Liver (tissue), 9 donors: ENCODE measurements around the gene ASCL2. TPM values are rescaled to one million over a fixed set of nuclear protein-coding genes. Genes with fewer than 3 reads are reported as not detected.

Experiments
- DNase-seq: peaks from one replicate; pipeline ENCODE4 v3.0.0-alpha.2; 2017; ENCODE audit warnings: low spot score
- H3K27ac ChIP-seq, 2 donors: one replicate each; pipeline ENCODE4 v1.7.0; 2013; ENCODE audit warnings: inconsistent platforms in 2 of 2, low read length in 2 of 2, control low read depth in 1 of 2, low read depth in 1 of 2, mild to moderate bottlenecking in 1 of 2
- H3K27me3 ChIP-seq, 4 donors: one replicate each; pipeline versions ENCODE4 v1.6.1 to v1.7.0; 2013; ENCODE audit warnings: low read length in 3 of 4, inconsistent platforms in 1 of 4, mild to moderate bottlenecking in 1 of 4, moderate library complexity in 1 of 4; ENCODE audit not compliant: control insufficient read depth in 4 of 4, insufficient read depth in 4 of 4
- H3K36me3 ChIP-seq, 4 donors: one replicate each; pipeline versions ENCODE4 v1.6.1 to v1.7.0; 2013; ENCODE audit warnings: low read length in 3 of 4, mild to moderate bottlenecking in 3 of 4, low read depth in 1 of 4, moderate library complexity in 1 of 4; ENCODE audit not compliant: control insufficient read depth in 4 of 4, insufficient read depth in 3 of 4
- H3K4me1 ChIP-seq, 4 donors: one replicate each; pipeline versions ENCODE4 v1.6.1 to v1.7.0; 2013; ENCODE audit warnings: low read length in 3 of 4, mild to moderate bottlenecking in 3 of 4, moderate library complexity in 1 of 4; ENCODE audit not compliant: control insufficient read depth in 4 of 4, insufficient read depth in 4 of 4
- H3K4me3 ChIP-seq, 3 donors: one replicate each; pipeline versions ENCODE4 v1.6.1 to v1.7.0; 2013; ENCODE audit warnings: low read length in 3 of 3, control low read depth in 1 of 3, low read depth in 1 of 3, mild to moderate bottlenecking in 1 of 3
- H3K9ac ChIP-seq, 2 donors: one replicate each; pipeline ENCODE4 v1.7.0; 2013; ENCODE audit warnings: low read length in 2 of 2, mild to moderate bottlenecking in 2 of 2, moderate library complexity in 2 of 2, control low read depth in 1 of 2, low read depth in 1 of 2
- H3K9me3 ChIP-seq, 4 donors: one replicate each; pipeline versions ENCODE4 v1.6.1 to v1.7.0; 2013; ENCODE audit warnings: low read length in 3 of 4; ENCODE audit not compliant: control insufficient read depth in 4 of 4
- CTCF ChIP-seq: fragments of 150-350 bp; IDR thresholded peaks from 2 replicates; pipeline ENCODE4 v1.5.1; 2017; ENCODE audit warnings: improper control_type of control experiment, low read depth, low read length; ENCODE audit not compliant: missing input control
- FOXA1 ChIP-seq: IDR thresholded peaks from 2 replicates; pipeline ENCODE4 v1.6.1; 2016; ENCODE audit warnings: antibody characterized with exemption
- FOXA2 ChIP-seq: IDR thresholded peaks from 2 replicates; pipeline ENCODE4 v1.6.1; 2016; ENCODE audit warnings: antibody characterized with exemption
- GABPA ChIP-seq, 2 donors: IDR thresholded peaks in 1 of 2; conservative IDR thresholded peaks in 1 of 2; 2 replicates each; pipeline ENCODE4 v1.6.1; 2016; ENCODE audit warnings: antibody characterized with exemption in 2 of 2, mild to moderate bottlenecking in 1 of 2, moderate library complexity in 1 of 2
- HNF4G ChIP-seq: IDR thresholded peaks from 2 replicates; pipeline ENCODE4 v1.6.1; 2016; ENCODE audit warnings: antibody characterized with exemption
- JUND ChIP-seq, 2 donors: IDR thresholded peaks; 2 replicates each; pipeline ENCODE4 v1.6.1; 2016; ENCODE audit warnings: antibody characterized with exemption in 2 of 2
- MAX ChIP-seq: IDR thresholded peaks from 2 replicates; pipeline ENCODE4 v1.6.1; 2016; ENCODE audit warnings: antibody characterized with exemption
- NR2F2 ChIP-seq: IDR thresholded peaks from 2 replicates; pipeline ENCODE4 v1.6.1; 2016; ENCODE audit warnings: antibody characterized with exemption
- RAD21 ChIP-seq, 2 donors: IDR thresholded peaks; 2 replicates each; pipeline ENCODE4 v1.6.1; 2016; ENCODE audit warnings: antibody characterized with exemption in 2 of 2, mild to moderate bottlenecking in 2 of 2
- REST ChIP-seq: IDR thresholded peaks from 2 replicates; pipeline ENCODE4 v1.6.1; 2016; ENCODE audit warnings: antibody characterized with exemption, mild to moderate bottlenecking
- RXRA ChIP-seq, 2 donors: IDR thresholded peaks; 2 replicates each; pipeline ENCODE4 v1.6.1; 2017 to 2018; ENCODE audit warnings: antibody characterized with exemption in 2 of 2, mild to moderate bottlenecking in 1 of 2
- SP1 ChIP-seq: IDR thresholded peaks from 2 replicates; pipeline ENCODE4 v1.6.1; 2018; ENCODE audit warnings: antibody characterized with exemption, mild to moderate bottlenecking
- TAF1 ChIP-seq: conservative IDR thresholded peaks from 2 replicates; pipeline ENCODE4 v1.6.1; 2016; ENCODE audit warnings: antibody characterized with exemption, mild to moderate bottlenecking
- ZBTB33 ChIP-seq: IDR thresholded peaks from 2 replicates; pipeline ENCODE4 v1.6.1; 2016; ENCODE audit warnings: antibody characterized with exemption
- WGBS: extraction: QIAGEN DNeasy Blood & Tissue Kit; methylation state at CpG from one replicate; pipeline ENCODE4 v1.1.7; 2013; 5-methylcytosine and 5-hydroxymethylcytosine counted together
- polyA plus RNA-seq, 2 donors: library from polyadenylated mRNA; stranded (reverse) in 1 of 2; unstranded in 1 of 2; fragments of 200-250 nt in 1 of 2; fragments of >200 nt in 1 of 2; fragmentation: Nextera tagmentation in 1 of 2; extraction: Ambion mirVana in 1 of 2; gene quantifications; one replicate each; pipeline versions ENCODE4 v1.2.1 to v1.2.3, GENCODE V29; 2013 to 2015
- total RNA-seq, 2 donors: library from RNA; depleted of rRNA; stranded (reverse); fragments of >200 nt; gene quantifications; one replicate each; pipeline ENCODE4 v1.2.3, GENCODE V29; 2014
- donor health status: healthy.
- donor health status: healthy.
- donor health status: healthy.
- donor health status: healthy.
- donor health status: healthy.

The ASCL2 gene
- total and polyA plus RNA-seq, 4 donors = 0.17 to 0.47 (median 0.32) TPM

- TF ChIP-seq ZBTB33 = no peak
These were observed 6.1 kb upstream of the ASCL2 start (continued) for GRCh38 chr11:2276280-2277007.

- no peak for TF ChIP-seq NR2F2
- no peak for TF ChIP-seq RAD21 (IDR thresholded peaks at IDR 0.05)
- no peak for TF ChIP-seq SP1
- TF ChIP-seq FOXA1 = no peak
- TF ChIP-seq MAX = no peak
- TF ChIP-seq FOXA2 = no peak
- no peak for TF ChIP-seq JUND (IDR thresholded peaks at IDR 0.05)
- TF ChIP-seq REST = no peak
- TF ChIP-seq ZBTB33 = no peak
- TF ChIP-seq HNF4G = no peak
- no peak for TF ChIP-seq RXRA (IDR thresholded peaks at IDR 0.05)
- no peak for TF ChIP-seq CTCF
- no peak for TF ChIP-seq TAF1
- TF ChIP-seq GABPA (IDR thresholded peaks at IDR 0.05 in 1 of 2, conservative IDR thresholded peaks at IDR 0.05 in 1 of 2) = no peak
- peak; percentile 22 for DNase-seq
These were observed 5.2 kb upstream of the ASCL2 start for GRCh38 chr11:2275334-2276279.

More at GRCh38 chr11:2275334-2276279, 5.2 kb upstream of the ASCL2 start:
- no peak overlapping the region for H3K4me3 ChIP-seq
- H3K4me1 ChIP-seq = peaks cover 0 to 5% (median 2%) of the 10 kb centered on the region in 4 donors
- peaks cover 0 to 17% (median 2%) of the 10 kb centered on the region in 4 donors for H3K27me3 ChIP-seq
- WGBS = 90% methylated on average over 30 of the region's 30 CpGs
- H3K9ac ChIP-seq = no peak overlapping the region
- H3K36me3 ChIP-seq = no peaks in the 10 kb centered on the region
- H3K27ac ChIP-seq = no peak overlapping the region
- H3K9me3 ChIP-seq = no peaks in the 10 kb centered on the region
